Muscle layer of duodenum (tissue), 2 donors: Measurements from ENCODE around the gene MBNL2.

ENCODE experiments used
- H3K27ac ChIP-seq: one replicate; pipeline ENCODE4 v1.7.0; 2013; ENCODE audit warnings: mild to moderate bottlenecking, low read length
- H3K27me3 ChIP-seq: one replicate; pipeline ENCODE4 v1.7.0; 2013; ENCODE audit warnings: low read depth, mild to moderate bottlenecking, control low read depth, low read length
- H3K36me3 ChIP-seq, 2 donors: one replicate each; pipeline ENCODE4 v1.7.0; 2013; ENCODE audit warnings: low read length in 2 of 2, control low read depth in 1 of 2, mild to moderate bottlenecking in 1 of 2; ENCODE audit not compliant: insufficient read depth in 2 of 2, control insufficient read depth in 1 of 2
- H3K4me1 ChIP-seq, 2 donors: one replicate each; pipeline ENCODE4 v1.7.0; 2013; ENCODE audit warnings: low read length in 2 of 2, mild to moderate bottlenecking in 2 of 2, control low read depth in 1 of 2, moderate library complexity in 1 of 2; ENCODE audit not compliant: insufficient read depth in 2 of 2, control insufficient read depth in 1 of 2
- H3K4me3 ChIP-seq, 2 donors: one replicate each; pipeline ENCODE4 v1.7.0; 2013; ENCODE audit warnings: low read length in 2 of 2, low read depth in 1 of 2, mild to moderate bottlenecking in 1 of 2
- H3K9me3 ChIP-seq, 2 donors: one replicate each; pipeline ENCODE4 v1.7.0; 2013; ENCODE audit warnings: low read length in 2 of 2, control low read depth in 1 of 2, mild to moderate bottlenecking in 1 of 2; ENCODE audit not compliant: control insufficient read depth in 1 of 2
- donor health status: healthy.

MBNL2 gene

DNA sequence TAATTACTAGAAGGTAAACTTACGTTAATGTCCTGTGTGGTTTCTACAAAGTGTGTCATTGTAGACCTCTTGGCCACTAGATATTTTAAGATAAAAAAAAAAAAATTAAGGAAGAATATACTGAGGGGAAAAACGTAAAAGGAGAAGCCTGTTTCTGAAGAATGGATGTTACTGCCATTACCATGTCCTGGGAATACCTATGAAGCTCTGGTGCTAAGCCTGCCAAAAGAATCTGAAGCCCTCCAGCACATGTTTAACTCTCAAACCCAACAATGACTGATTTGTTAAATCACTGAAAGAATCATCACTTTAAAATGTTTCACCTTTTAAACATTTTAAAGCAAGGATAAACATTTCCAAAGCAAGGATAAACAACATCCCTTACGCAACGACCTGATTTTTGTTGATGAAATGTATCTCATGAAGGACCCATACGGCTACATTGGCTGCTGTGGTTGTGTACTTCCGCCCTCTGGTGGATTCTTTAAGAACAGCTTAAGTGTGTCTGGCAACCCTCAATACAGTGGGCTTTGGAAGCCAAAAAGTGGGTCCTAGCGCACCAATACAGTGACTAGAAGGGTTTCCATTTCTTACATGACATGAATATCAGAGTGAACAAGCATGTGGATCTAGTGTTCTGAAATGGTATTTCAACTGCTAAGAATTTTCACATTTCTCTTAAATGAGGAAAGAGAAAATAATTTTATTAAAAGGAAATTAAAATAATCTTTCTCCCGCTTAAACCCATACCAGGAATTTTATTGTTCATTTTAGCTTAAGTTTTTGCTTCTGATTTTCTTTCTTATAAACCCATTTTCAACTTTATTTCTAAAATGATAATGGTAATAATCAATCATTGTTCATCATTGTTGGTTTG is 137.3 kb downstream of the MBNL2 start:
- H3K4me1 ChIP-seq, result peaks cover 0 to 20% of the 10 kb centered on the region in 2 donors
- no peak overlapping the region for H3K4me3 ChIP-seq
- no peak overlapping the region for H3K27ac ChIP-seq
- no peaks in the 10 kb centered on the region for H3K27me3 ChIP-seq
- peaks cover 11 to 27% of the 10 kb centered on the region in 2 donors for H3K36me3 ChIP-seq
- no peaks in the 10 kb centered on the region for H3K9me3 ChIP-seq

DNA sequence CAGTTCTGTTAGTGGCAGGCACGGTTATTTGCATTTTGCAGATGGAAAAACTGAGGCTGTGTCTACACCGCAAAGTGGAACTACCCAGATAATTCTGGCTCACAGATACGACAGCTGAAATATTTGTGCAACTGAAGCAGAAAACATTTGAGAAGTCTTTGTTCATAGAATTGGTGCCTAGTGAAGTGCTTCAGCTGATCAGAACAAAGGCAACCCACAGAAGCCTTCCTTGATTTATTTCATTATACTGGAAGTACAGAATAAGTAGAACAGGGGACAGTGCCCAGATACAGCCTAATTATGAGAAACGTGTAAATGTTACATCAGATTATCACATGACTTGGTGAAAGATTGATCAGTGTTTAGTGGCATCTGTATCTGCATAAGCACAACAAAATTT is 138.5 kb downstream of the MBNL2 start:
- Histone ChIP-seq H3K9me3 (no peaks in the 10 kb centered on the region), H3K27me3 (no peaks in the 10 kb centered on the region), H3K27ac (no peak overlapping the region), H3K36me3 (peaks cover 17 to 34% of the 10 kb centered on the region in 2 donors), H3K4me1 (peaks cover 0 to 15% of the 10 kb centered on the region in 2 donors), H3K4me3 (no peak overlapping the region)

DNA sequence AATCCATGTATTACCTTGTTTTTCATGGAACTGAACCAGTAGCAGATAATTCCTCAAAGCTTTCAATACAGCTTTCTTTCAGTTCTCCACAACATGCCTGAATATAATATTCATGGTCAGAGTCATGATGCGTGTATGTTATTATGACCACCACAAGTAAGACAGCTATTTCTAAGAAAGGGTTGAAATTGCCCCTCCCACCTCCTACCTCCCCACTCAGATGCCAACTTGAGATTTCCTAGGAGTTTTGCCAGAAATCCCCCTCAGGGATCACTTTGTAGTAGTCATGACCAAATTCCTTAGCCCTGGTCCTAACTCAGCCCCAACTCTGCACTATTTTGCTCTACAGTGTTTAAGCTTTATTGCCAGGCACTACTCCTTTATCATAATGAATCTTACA is 141.9 kb downstream of the MBNL2 start:
- no peak overlapping the region for H3K27ac ChIP-seq
- no peaks in the 10 kb centered on the region for H3K9me3 ChIP-seq
- peaks cover 0 to 10% of the 10 kb centered on the region in 2 donors for H3K4me1 ChIP-seq
- peaks cover 20 to 38% of the 10 kb centered on the region in 2 donors for H3K36me3 ChIP-seq
- H3K27me3 ChIP-seq, result no peaks in the 10 kb centered on the region
- H3K4me3 ChIP-seq, result no peak overlapping the region

DNA sequence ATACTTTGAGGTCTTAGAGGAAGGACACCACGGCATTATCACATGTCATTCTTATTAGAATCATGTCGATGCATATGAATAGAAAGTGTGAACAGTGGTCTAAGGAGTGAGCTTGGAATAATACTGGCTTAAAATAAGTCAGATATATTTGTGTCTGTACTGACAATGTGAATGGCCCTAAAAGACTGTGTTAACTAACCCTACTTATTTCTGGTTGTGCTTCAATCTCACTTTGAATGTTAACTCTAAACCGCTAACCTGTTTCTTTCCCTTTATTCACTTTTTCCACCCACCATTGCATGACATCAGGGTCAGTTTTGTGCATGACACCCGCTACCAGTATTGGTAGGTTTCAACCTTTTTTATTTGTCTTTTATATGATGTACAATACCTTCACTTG is 142.7 kb downstream of the MBNL2 start:
- Histone ChIP-seq H3K4me3 (no peak overlapping the region), H3K27me3 (no peaks in the 10 kb centered on the region), H3K9me3 (no peaks in the 10 kb centered on the region), H3K4me1 (peaks cover 0 to 10% of the 10 kb centered on the region in 2 donors), H3K36me3 (peaks cover 20 to 38% of the 10 kb centered on the region in 2 donors), H3K27ac (no peak overlapping the region)

DNA sequence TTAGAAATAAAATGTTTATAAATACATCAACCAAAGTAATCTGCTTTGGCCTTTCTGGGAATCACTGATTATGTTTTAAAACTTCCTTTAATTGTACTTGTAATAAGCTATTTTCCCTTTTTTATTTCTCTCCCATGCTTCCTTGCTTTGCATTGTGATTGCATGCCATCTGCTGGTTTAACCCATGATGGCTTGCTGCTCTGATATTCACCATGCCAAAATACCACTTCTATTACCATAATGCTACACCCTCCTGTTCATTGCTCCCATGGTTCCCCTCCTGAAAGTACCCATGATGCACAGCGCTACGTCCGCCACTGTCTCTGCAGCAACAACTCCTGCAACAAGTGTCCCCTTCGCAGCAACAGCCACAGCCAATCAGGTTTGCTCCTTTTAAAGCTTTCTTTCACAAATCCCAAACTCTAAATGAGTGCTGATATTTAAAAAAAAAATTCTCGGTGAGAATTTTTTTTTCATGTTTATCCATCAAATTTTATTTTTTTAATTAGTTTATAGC is 144.1 kb downstream of the MBNL2 start:
- peaks cover 0 to 10% of the 10 kb centered on the region in 2 donors for H3K4me1 ChIP-seq
- no peaks in the 10 kb centered on the region for H3K9me3 ChIP-seq
- no peaks in the 10 kb centered on the region for H3K27me3 ChIP-seq
- H3K4me3 ChIP-seq, result no peak overlapping the region
- no peak overlapping the region for H3K27ac ChIP-seq
- peaks cover 15 to 33% of the 10 kb centered on the region in 2 donors for H3K36me3 ChIP-seq

DNA sequence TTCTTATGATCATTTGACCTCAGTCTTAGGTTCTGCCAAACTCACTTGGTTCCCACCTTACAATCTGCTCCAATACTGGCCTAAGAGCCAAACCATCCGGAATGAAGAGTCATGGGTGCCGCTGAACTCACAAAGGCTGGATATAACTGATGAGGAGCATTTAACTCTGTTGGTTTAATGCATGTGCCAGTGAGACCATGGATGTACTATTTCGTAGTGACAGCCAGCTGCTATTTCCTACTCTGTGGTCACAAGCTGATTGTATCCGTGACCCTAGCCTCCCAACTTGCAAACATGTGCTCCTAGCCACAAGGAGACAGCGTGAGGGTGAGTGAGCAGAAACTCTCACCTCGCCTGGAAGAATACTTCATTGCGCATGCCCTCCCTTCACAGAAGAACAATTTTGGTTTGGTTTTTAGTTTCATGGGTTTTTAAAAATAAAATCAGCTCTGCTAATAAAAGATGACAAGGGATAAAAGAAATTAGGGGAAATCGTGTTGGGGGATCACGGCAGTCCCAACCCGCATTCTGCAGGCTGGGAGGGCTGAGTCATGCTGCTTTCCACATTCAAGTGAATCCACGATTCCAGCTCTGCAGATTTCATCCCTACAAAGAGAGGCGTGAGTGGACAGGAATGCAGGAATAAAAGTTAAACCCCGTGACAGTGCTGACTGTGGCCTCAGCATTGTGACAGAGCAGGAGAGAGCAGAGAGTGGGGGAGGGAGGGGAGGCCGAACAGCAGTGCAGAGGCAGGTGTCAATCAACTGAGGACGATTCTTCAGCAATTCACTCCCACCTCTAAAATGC is 145.1 kb downstream of the MBNL2 start:
- H3K36me3 ChIP-seq, result peaks cover 16 to 40% of the 10 kb centered on the region in 2 donors
- no peak overlapping the region for H3K4me3 ChIP-seq
- H3K27me3 ChIP-seq, result no peaks in the 10 kb centered on the region
- H3K4me1 ChIP-seq, result peaks cover 0 to 6% of the 10 kb centered on the region in 2 donors
- H3K9me3 ChIP-seq, result no peaks in the 10 kb centered on the region
- no peak overlapping the region for H3K27ac ChIP-seq

DNA sequence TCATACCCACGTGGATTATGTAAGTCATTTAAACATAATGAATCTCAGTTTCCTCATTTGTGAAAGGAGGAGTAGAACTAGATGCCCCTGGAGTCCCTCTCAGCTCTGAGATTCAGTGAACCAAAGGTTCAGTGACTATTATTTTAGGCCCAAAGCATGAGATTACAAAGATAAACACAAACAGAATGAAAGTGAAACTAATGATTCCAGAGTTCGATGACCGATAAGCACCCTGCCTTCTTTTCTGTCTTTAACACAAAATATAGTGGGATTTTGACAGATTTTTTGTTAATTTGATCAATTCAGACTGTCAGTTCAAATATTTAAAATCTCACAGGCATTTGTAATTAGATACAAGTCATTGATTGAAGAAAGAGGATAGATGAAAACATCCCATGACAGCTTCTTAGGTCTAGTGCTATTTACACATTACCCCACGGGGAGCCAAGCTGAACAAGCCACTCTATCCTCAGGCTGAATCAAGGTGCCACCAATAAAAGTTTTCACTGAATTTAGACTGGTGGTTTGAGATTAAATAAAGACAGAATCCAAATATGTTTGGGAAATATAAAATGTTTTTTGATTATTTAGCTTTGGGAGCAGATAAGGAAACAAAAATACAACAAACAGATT is 147.2 kb downstream of the MBNL2 start:
- Histone ChIP-seq H3K4me1 (peaks cover 0 to 14% of the 10 kb centered on the region in 2 donors), H3K9me3 (no peaks in the 10 kb centered on the region), H3K36me3 (peaks cover 14 to 35% of the 10 kb centered on the region in 2 donors), H3K27me3 (no peaks in the 10 kb centered on the region), H3K27ac (peak overlapping the region; percentile 78), H3K4me3 (peak overlapping the region; percentile 54 to 69)

DNA sequence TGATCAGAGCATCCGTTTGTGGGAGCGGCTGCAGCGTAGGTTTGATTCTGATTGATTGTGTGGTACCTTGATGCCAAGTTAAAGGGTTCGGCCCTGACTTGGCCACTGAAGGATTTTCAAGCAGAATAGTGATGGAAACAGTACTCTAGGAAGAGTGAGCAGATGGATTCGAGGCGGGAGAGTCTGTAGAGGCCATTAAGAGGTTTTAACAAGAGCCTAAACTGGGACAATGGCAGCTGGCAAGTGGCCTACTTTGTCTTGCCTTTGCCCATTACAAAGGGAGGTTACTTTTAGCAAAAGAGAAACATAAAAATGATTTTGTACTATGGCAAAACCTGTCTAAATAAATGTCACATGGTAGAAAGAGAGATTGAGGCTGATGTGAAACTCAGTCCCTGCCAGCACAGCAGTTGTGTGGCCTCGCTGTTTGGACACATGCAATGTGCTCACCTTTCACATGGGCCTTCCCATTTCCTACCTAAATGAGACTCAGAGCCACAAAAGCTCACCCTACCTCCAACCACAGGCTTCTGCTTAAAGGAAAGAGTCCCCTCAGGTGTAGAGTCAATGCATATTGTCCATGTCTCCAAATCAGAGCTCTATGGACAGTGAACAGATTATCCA is 149.5 kb downstream of the MBNL2 start:
- H3K27ac ChIP-seq, result no peak overlapping the region
- H3K4me3 ChIP-seq, result no peak overlapping the region
- peaks cover 0 to 14% of the 10 kb centered on the region in 2 donors for H3K4me1 ChIP-seq
- no peaks in the 10 kb centered on the region for H3K9me3 ChIP-seq
- peaks cover 13 to 32% of the 10 kb centered on the region in 2 donors for H3K36me3 ChIP-seq
- H3K27me3 ChIP-seq, result no peaks in the 10 kb centered on the region

DNA sequence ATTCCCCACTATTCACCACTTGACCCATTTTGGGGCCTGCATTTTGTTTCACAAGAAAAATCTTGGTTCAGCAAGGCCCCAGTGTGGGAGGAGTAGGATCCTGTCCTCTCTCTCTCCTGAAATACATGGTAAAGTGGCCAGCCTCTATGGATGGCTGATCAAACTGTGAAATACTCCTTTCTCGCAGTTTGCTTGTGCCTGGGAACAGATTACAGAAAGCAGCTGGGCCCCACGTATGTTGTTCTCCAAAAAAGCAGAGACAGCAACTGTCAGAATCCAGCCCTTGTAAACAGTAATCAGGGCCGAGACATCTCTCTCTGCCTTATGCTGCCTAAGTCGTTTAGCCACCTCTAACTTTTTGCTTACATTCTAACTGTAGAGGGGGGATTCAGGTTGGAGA is 150.8 kb downstream of the MBNL2 start:
- H3K4me1 ChIP-seq, result peaks cover 0 to 9% of the 10 kb centered on the region in 2 donors

DNA sequence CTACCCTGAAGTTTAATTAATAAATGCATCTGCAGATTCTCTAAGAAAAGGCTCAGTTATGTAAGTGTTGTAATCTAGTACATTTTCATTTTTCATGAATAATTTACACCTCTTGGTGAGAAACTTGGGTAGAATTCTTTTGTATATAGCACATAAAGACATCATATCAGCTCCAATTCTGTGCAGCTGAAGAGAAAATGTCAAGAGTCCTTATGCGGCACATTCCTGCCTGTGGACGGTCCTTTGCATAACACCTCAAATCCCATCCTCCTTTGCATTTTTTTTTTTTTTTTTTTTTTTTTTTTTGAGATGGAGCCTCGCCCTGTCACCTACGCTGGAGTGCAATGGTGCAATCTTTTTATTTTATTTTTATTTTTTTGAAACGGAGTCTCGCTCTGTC is 151.7 kb downstream of the MBNL2 start:
- peaks cover 0 to 8% of the 10 kb centered on the region in 2 donors for H3K4me1 ChIP-seq
- H3K9me3 ChIP-seq, result no peaks in the 10 kb centered on the region
- no peak overlapping the region for H3K4me3 ChIP-seq
- peaks cover 13 to 30% of the 10 kb centered on the region in 2 donors for H3K36me3 ChIP-seq
- no peaks in the 10 kb centered on the region for H3K27me3 ChIP-seq
- no peak overlapping the region for H3K27ac ChIP-seq

More for the DNA sequence above, 150.8 kb downstream of the MBNL2 start:
- H3K36me3 ChIP-seq, result peaks cover 13 to 30% of the 10 kb centered on the region in 2 donors
- H3K27me3 ChIP-seq, result no peaks in the 10 kb centered on the region
- H3K4me3 ChIP-seq, result no peak overlapping the region
- H3K9me3 ChIP-seq, result no peaks in the 10 kb centered on the region
- no peak overlapping the region for H3K27ac ChIP-seq
